ENCODE measurements around the gene FABP7.

FABP7 gene

GRCh38 chr6:122798099-122798641 lies 18.7 kb downstream of the FABP7 start:
- DNase-seq (ENCODE audit: low read depth, low spot score): peak; percentile 72

DNA sequence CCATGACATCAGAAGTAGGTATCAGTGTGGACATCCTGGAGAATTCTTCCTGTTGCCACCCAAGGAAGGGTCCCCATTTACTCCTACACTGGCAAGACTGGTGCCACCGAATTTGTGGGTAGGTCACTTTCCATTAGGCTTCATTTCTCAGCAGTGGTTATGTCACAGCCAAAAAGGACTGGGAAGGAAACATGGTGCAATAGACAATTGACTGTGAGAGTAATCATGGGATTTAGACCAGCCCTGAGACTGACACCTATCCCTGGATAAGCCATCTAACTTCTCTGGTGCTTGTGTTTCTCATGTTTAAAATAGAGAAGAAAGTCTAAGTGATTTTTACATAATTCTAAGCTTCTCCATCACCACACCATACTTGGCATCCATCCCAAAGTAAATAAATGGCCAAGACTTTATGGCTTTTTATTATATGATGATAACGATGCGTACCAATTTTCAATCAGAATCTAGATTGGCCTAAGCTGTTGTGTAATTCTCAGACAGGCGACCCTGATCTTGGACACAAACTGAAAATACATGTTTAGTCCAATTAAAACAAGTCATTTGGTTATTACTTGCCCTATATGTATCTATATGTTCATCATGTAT lies 19.7 kb downstream of the FABP7 start:
- DNase-seq (ENCODE audit: low read depth, low spot score): no peak

DNA sequence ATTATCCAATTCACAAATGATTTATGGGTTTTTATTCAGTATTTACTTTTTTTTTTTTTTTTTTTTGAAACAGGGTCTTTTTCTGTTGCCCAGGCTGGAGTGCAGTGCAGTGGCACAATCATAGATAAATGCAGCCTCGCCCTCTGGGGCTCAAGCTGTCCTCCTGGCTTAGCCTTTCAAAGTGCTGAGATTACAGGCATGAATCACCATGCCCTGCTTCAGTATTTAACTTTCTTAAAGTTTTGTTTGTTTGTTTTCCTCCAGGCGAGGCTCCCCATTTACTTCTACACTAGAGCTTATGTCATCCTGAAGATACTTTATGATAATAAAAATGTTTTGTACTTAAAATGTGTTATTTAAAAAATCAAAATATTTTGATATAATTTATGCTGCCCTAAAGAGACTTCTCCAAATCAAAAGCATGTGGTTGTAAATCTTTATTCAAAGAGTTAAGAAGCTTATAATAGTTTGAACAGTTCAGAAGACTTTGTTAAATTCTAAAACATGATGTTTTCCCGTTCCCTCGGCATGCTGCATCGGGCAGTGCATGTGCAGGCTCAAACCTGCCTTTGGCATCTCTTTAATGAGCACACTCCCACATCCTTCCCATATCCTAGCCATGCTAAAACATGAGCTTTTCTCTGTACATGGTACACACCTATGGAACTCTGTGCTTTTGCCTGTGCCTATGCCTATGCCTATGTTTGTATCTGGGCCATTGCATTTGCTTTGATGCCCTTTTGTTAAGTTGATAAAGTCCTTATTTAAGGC lies 20.6 kb downstream of the FABP7 start:
- peak; percentile 34 for DNase-seq (ENCODE audit: low read depth, low spot score)

DNA sequence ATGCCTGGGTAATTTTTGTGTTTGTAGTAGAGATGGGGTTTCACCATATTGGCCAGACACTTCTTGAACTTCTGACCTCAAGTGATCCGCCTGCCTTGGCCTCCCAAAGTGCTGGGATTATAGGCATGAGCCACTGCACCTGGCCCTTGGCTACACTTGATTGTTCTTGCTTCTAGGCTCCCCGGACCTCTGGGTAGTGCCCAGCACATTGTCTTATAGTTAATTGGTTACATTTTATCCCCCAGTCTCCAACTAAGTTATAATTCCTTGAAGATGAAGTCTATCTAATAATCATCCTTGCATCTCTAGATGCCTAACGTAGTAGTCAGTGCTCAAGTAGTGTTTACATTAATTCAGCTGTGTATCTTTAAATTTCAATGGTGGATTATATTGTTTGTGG lies 21.4 kb downstream of the FABP7 start:
- no peak for DNase-seq (ENCODE audit: low read depth, low spot score)

GRCh38 chr6:122801397-122801796 lies 21.9 kb downstream of the FABP7 start:
- DNase-seq (ENCODE audit: low read depth, low spot score): no peak

GRCh38 chr6:122803171-122803661 lies 23.7 kb downstream of the FABP7 start:
- no peak for DNase-seq (ENCODE audit: low read depth, low spot score)

GRCh38 chr6:122804962-122805485 lies 25.5 kb downstream of the FABP7 start:
- DNase-seq (ENCODE audit: low read depth, low spot score): no peak

DNA sequence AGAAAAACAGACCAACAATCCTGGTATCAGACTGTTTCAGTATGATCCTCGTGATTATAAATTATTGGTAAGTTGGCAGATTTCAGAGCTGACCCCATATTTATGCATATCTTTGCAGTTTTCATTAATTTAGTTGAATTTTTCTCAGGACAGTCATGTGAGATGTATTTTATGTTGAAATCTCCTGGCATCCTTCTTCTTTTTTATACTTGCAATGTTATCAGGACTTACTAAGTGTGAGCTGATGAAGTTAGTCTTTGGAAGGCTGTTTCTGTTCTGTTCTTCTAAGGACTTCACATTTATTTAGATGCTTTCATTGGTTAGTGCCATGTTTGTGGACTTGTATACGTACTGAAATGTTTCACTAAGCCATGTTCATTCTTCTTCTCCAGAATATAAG lies 26.8 kb downstream of the FABP7 start:
- no peak for DNase-seq (ENCODE audit: low read depth, low spot score)

DNA sequence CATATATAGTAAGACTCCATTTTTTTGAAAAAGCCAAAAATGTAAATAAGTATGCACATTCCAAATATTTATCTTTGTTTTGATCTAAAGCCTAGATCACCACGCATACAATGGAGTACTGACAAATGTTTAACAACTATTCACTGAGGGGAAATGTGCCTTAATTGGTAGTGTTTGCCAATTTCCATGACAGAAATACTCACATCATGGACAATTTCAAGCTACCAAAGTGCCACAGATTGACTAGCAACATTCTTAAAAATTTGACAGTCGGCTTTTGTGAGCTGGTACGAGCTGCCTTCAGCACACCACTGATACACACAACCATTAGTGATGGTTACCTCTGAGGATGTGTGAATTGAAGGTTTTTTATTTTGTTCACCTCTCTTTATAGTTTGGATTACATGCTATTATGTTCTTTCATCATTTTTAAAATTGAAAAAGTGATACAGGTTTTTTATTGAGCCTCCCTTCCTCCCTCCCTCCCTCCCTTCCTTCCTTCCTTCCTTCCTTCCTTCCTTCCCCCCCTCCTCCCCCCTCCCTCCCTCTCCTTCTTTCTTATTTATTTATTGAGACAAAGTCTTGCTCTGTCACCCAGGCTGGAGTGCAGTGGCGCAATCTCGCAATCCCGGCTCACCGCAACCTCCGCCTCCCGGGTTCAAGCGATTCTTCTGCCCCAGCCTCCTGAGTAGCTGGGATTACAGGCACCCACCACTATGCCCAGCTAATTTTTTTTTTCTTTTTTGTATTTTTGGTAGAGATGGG lies 28.8 kb downstream of the FABP7 start:
- DNase-seq (ENCODE audit: low read depth, low spot score): no peak

GRCh38 chr6:122809001-122809400 lies 29.5 kb downstream of the FABP7 start:
- DNase-seq (ENCODE audit: low read depth, low spot score): no peak

DNA sequence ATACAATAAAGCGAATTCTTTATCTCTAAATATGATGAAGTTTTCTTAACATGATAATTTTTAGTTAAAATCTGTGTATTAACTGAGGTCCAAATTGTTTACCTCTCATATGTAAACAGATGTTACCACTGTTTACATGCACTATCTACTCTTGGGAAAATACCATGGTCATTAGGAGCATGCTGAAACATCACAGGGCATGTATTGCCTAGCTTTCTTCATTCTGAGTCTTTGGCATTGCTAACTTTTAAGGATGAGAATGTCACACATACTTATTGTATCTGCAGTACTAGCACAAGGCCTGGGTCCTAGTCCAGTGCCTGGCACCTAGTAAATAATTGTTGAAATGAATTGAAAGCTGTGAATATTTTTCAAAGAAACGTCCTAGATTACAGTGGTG lies 30.2 kb downstream of the FABP7 start:
- no peak for DNase-seq (ENCODE audit: low read depth, low spot score)

DNA sequence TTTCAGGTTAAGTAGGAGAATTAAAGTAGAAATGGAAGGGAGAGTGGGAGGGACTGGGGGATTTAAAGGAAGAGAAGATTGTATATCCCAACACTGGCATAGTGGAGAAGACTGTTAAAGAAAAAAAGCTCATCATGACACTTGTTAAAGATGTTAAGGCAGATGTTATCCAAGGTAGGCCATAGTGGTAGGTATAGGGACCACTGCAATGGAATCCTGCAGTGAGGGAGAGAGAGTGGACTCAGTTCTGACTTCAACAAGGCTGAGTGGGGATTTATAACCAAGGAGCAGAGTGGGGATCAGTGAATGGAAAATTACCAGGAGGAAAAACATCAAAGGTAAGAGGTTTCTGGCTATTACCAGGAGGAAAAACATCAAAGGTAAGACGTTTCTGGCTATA lies 30.7 kb downstream of the FABP7 start:
- no peak for DNase-seq (ENCODE audit: low read depth, low spot score)

DNA sequence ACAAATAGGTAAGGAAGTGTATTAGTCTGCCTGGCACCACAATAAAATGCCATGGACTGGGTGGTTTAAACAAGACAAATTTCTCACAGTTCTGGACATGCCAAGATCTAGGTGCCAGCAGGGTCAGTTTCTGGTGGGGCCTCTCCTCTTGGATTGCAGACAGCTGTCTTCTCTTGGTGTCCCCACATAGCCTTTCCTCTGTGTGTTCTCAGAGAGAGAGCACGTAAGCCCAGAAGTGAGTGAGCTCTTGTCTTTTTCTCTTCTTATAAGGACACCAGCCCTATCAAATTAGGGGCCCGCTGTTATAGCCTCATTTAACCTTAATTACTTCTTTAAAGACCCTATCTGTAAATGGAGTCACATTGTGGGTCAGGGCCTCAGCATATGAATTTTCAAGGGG lies 37.8 kb downstream of the FABP7 start:
- no peak for DNase-seq (ENCODE audit: low read depth, low spot score)

- DNase-seq (ENCODE audit: low read depth, low spot score): no peak
Observed at GRCh38 chr6:122817766-122818165, 38.2 kb downstream of the FABP7 start.

DNA sequence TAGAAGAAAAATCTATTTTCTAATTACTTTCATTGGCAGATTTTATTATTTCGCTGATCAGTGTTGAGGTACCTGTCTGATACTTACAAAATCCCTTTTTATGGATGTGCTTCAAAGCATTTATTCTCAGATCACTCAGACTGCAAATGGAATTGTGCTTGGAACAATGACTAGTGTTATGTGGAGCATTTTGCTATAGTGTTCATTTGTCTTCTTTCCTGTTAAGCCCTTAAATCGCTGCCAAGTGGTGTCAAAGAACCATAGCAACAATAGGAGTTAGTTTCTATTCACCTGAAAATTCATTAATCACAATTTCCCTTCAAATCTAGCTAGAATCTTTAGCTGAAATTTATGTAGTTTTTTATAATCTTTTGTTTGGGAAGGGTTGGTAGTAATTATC lies 39.4 kb downstream of the FABP7 start:
- DNase-seq (ENCODE audit: low read depth, low spot score): no peak

GRCh38 chr6:122821095-122821494 lies 41.6 kb downstream of the FABP7 start:
- DNase-seq (ENCODE audit: low read depth, low spot score): no peak

- peak; percentile 31 for DNase-seq (ENCODE audit: low read depth, low spot score)
Observed at GRCh38 chr6:122825163-122825562, 45.6 kb downstream of the FABP7 start.

- no peak for DNase-seq (ENCODE audit: low read depth, low spot score)
Observed at GRCh38 chr6:122829456-122829855, 49.9 kb downstream of the FABP7 start.

DNA sequence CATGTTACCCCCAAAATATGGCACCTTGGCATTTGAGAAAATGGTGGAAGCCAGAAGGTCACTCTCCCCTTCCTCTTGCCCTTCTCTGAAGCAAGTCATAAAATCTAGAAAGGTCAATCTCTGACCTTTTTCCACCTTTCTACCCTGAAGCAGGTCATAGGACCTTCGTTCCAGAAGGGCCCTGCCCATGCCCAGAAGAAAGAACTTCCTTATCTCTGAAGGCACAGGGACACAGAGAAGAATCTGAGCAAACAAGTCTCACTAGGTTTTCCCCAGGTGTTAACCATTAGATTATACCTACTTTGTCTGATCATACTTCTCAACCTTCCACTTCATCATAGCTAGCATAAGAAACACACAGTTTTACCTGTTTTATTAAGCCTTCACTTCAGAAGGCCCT lies 52.0 kb downstream of the FABP7 start:
- DNase-seq (ENCODE audit: low read depth, low spot score): no peak

- no peak for DNase-seq (ENCODE audit: low read depth, low spot score)
Observed at GRCh38 chr6:122832459-122832858, 52.9 kb downstream of the FABP7 start.

GRCh38 chr6:122833021-122833491 lies 53.5 kb downstream of the FABP7 start:
- peak; percentile 55 for DNase-seq (ENCODE audit: low read depth, low spot score)

Measured in astrocyte of the hippocampus (primary cell).